Fibroblast of villous mesenchyme (primary cell): ENCODE results near the gene DST. TPM values are rescaled to one million over a fixed set of nuclear protein-coding genes. Genes with fewer than 3 reads are reported as not detected.

Experiments used
- DNase-seq: peaks from one replicate; pipeline ENCODE4 v3.0.0-alpha.2; 2010; ENCODE audit warnings: low read depth
- H3K4me3 ChIP-seq: 2 replicates; pipeline ENCODE4 v1.5.1; 2011; ENCODE audit warnings: low read depth, mild to moderate bottlenecking, low read length
- CTCF ChIP-seq: IDR thresholded peaks from 2 replicates; pipeline ENCODE4 v1.5.1; 2012; ENCODE audit warnings: low read depth, mild to moderate bottlenecking, low read length; ENCODE audit not compliant: insufficient read depth
- total RNA-seq: library from RNA; depleted of rRNA; stranded (reverse); fragments of >200 nt; gene quantifications from 2 replicates; pipeline ENCODE4 v1.2.3, GENCODE V29; 2012

DST gene
- total RNA-seq, 1 donor, result 509 TPM

- no peak for TF ChIP-seq CTCF
- DNase-seq, result no peak
- H3K4me3 ChIP-seq, result no peak overlapping the region
Observed at GRCh38 chr6:56605435-56605834, 37.3 kb downstream of the DST start.

- no peak overlapping the region for H3K4me3 ChIP-seq
- no peak for TF ChIP-seq CTCF
- no peak for DNase-seq
Observed at GRCh38 chr6:56604186-56604585, 38.5 kb downstream of the DST start.

- no peak for DNase-seq
- no peak overlapping the region for H3K4me3 ChIP-seq
- no peak for TF ChIP-seq CTCF
Observed at GRCh38 chr6:56601390-56601789, 41.3 kb downstream of the DST start.

GRCh38 chr6:56595490-56596122 is 47.1 kb downstream of the DST start:
- peak; percentile 53 for DNase-seq
- TF ChIP-seq CTCF, result peak; percentile 67

GRCh38 chr6:56594699-56595098 is 48.0 kb downstream of the DST start:
- no peak overlapping the region for H3K4me3 ChIP-seq
- DNase-seq, result no peak
- TF ChIP-seq CTCF, result no peak

More at GRCh38 chr6:56595490-56596122, 47.1 kb downstream of the DST start:
- H3K4me3 ChIP-seq, result no peak overlapping the region

GRCh38 chr6:56593801-56594318 is 48.8 kb downstream of the DST start:
- H3K4me3 ChIP-seq, result no peak overlapping the region
- TF ChIP-seq CTCF, result no peak
- DNase-seq, result no peak

GRCh38 chr6:56582236-56582635 is 60.5 kb downstream of the DST start:
- TF ChIP-seq CTCF, result no peak
- H3K4me3 ChIP-seq, result no peak overlapping the region
- DNase-seq, result no peak
